ENCODE results near the gene MAST4.

MAST4 gene

DNA sequence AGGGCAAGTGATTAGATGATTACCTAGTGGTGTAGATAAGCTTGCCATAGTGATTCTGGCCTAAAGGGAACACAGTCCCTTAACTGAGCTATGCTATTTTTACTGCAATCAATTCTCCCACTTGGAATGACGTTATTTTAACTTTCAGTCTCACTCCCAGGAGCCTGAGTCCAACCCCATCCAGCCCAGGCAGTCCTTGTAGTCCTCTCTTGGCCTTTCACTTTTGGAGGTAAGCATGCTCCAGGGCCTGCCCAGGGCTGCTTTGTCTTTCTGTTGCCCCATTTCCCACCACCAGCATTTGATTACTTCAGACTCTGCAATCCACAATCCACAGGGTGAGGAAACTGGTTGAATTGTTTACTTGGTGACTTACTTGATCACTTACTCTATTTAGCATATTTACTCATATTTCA, 367.4 kb downstream of the MAST4 start:
- CTCF ChIA-PET, result no interaction called here
- TF ChIP-seq ZBTB48 (tag by site-specific recombination; IDR thresholded peaks at IDR 0.05), result 0 out of 2 replicates have a peak, but pooled peaks have one; percentile 54
- TF ChIP-seq WT1 (tag by site-specific recombination; IDR thresholded peaks at IDR 0.05), result no peak
- peak; percentile 54; the same call in 1 of the 2 replicates for TF ChIP-seq ZNF660 (tag by site-specific recombination; IDR thresholded peaks at IDR 0.05)
- no peak for TF ChIP-seq SCRT1 (tag by site-specific recombination; IDR thresholded peaks at IDR 0.05; ENCODE audit: borderline replicate concordance)
- peak; percentile 72 for TF ChIP-seq PRDM1 (tag by site-specific recombination; IDR thresholded peaks at IDR 0.05)
- TF ChIP-seq, protein P1, sequence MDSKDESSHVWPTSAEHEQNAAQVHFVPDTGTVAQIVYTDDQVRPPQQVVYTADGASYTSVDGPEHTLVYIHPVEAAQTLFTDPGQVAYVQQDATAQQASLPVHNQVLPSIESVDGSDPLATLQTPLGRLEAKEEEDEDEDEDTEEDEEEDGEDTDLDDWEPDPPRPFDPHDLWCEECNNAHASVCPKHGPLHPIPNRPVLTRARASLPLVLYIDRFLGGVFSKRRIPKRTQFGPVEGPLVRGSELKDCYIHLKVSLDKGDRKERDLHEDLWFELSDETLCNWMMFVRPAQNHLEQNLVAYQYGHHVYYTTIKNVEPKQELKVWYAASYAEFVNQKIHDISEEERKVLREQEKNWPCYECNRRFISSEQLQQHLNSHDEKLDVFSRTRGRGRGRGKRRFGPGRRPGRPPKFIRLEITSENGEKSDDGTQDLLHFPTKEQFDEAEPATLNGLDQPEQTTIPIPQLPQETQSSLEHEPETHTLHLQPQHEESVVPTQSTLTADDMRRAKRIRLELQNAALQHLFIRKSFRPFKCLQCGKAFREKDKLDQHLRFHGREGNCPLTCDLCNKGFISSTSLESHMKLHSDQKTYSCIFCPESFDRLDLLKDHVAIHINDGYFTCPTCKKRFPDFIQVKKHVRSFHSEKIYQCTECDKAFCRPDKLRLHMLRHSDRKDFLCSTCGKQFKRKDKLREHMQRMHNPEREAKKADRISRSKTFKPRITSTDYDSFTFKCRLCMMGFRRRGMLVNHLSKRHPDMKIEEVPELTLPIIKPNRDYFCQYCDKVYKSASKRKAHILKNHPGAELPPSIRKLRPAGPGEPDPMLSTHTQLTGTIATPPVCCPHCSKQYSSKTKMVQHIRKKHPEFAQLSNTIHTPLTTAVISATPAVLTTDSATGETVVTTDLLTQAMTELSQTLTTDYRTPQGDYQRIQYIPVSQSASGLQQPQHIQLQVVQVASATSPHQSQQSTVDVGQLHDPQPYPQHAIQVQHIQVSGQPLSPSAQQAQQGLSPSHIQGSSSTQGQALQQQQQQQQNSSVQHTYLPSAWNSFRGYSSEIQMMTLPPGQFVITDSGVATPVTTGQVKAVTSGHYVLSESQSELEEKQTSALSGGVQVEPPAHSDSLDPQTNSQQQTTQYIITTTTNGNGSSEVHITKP (tag by site-specific recombination; IDR thresholded peaks at IDR 0.05), result peak; percentile 36
- TF ChIP-seq, protein P2, sequence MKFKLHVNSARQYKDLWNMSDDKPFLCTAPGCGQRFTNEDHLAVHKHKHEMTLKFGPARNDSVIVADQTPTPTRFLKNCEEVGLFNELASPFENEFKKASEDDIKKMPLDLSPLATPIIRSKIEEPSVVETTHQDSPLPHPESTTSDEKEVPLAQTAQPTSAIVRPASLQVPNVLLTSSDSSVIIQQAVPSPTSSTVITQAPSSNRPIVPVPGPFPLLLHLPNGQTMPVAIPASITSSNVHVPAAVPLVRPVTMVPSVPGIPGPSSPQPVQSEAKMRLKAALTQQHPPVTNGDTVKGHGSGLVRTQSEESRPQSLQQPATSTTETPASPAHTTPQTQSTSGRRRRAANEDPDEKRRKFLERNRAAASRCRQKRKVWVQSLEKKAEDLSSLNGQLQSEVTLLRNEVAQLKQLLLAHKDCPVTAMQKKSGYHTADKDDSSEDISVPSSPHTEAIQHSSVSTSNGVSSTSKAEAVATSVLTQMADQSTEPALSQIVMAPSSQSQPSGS (tag by site-specific recombination; IDR thresholded peaks at IDR 0.05; ENCODE audit: low read depth), result peak; percentile 37
- TF ChIP-seq, protein P3, sequence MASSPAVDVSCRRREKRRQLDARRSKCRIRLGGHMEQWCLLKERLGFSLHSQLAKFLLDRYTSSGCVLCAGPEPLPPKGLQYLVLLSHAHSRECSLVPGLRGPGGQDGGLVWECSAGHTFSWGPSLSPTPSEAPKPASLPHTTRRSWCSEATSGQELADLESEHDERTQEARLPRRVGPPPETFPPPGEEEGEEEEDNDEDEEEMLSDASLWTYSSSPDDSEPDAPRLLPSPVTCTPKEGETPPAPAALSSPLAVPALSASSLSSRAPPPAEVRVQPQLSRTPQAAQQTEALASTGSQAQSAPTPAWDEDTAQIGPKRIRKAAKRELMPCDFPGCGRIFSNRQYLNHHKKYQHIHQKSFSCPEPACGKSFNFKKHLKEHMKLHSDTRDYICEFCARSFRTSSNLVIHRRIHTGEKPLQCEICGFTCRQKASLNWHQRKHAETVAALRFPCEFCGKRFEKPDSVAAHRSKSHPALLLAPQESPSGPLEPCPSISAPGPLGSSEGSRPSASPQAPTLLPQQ (tag by site-specific recombination; IDR thresholded peaks at IDR 0.05), result peak; percentile 34; the same call in 1 of the 2 replicates
- TF ChIP-seq FEZF1 (tag by site-specific recombination; IDR thresholded peaks at IDR 0.05), result peak; percentile 67; the same call in 1 of the 2 replicates
- no peak for TF ChIP-seq ZNF132 (tag by site-specific recombination; IDR thresholded peaks at IDR 0.05; ENCODE audit: borderline replicate concordance)
- peak; percentile 75; the same call in 1 of the 2 replicates for TF ChIP-seq ZBTB17 (tag by site-specific recombination; IDR thresholded peaks at IDR 0.05)
- TF ChIP-seq ZNF529 (tag by site-specific recombination; IDR thresholded peaks at IDR 0.05; ENCODE audit: insufficient replicate concordance), result no peak
- TF ChIP-seq ZNF433 (tag by site-specific recombination; IDR thresholded peaks at IDR 0.05; ENCODE audit: low read depth), result no peak
- peak; percentile 64 for TF ChIP-seq ZEB2 (tag by site-specific recombination; IDR thresholded peaks at IDR 0.05)
- peak; percentile 88 for TF ChIP-seq SCRT2 (tag by site-specific recombination; IDR thresholded peaks at IDR 0.05)
- TF ChIP-seq ZNF10 (tag by site-specific recombination; IDR thresholded peaks at IDR 0.05), result no peak
- TF ChIP-seq ZNF629 (tag by site-specific recombination; IDR thresholded peaks at IDR 0.05), result peak; percentile 51; the same call in 1 of the 2 replicates
- TF ChIP-seq, protein P4, sequence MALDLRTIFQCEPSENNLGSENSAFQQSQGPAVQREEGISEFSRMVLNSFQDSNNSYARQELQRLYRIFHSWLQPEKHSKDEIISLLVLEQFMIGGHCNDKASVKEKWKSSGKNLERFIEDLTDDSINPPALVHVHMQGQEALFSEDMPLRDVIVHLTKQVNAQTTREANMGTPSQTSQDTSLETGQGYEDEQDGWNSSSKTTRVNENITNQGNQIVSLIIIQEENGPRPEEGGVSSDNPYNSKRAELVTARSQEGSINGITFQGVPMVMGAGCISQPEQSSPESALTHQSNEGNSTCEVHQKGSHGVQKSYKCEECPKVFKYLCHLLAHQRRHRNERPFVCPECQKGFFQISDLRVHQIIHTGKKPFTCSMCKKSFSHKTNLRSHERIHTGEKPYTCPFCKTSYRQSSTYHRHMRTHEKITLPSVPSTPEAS (tag by site-specific recombination; IDR thresholded peaks at IDR 0.05), result no peak
- peak; percentile 78 for TF ChIP-seq ZBTB20 (tag by site-specific recombination; IDR thresholded peaks at IDR 0.05)
- TF ChIP-seq GLIS1 (tag by site-specific recombination; IDR thresholded peaks at IDR 0.05), result no peak
- no peak for TF ChIP-seq ZFHX2 (tag by site-specific recombination; conservative IDR thresholded peaks at IDR 0.05)
- TF ChIP-seq ZNF600 (tag by site-specific recombination; IDR thresholded peaks at IDR 0.05), result peak; percentile 85
- Histone ChIP-seq H3K9me3 (ENCODE audit: control insufficient read depth, insufficient read depth, low read depth, low read length) (no peaks in the 10 kb centered on the region), H3K36me3 (ENCODE audit: control insufficient read depth in 2 of 2, insufficient read depth in 1 of 2, low read length in 2 of 2) (no peaks in the 10 kb centered on the region), H3K4me1 (ENCODE audit: control insufficient read depth, insufficient read depth, low read length) (peaks cover 23% of the 10 kb centered on the region), H3K27ac (ENCODE audit: extremely low read depth, low read depth, low read length) (no peak overlapping the region), H3K4me3 (ENCODE audit: low read depth, low read length) (no peak overlapping the region)
- POLR2A ChIA-PET, result no interaction called here
